GM19463 (cell line): Measurements from ENCODE around the gene CYP4F3.
"Not testable (repeated sequence)": the region's sequence is repeated elsewhere in the genome, so short reads cannot be mapped to it uniquely, and the experiment has no call there.

Source experiments
- ATAC-seq: cut with Tn5 transposase; IDR thresholded peaks from one replicate; pipeline ENCODE4 v1.9.1; 2021; ENCODE audit warnings: mild to moderate bottlenecking, moderate library complexity; ENCODE audit not compliant: unreplicated experiment

Gene CYP4F3

DNA sequence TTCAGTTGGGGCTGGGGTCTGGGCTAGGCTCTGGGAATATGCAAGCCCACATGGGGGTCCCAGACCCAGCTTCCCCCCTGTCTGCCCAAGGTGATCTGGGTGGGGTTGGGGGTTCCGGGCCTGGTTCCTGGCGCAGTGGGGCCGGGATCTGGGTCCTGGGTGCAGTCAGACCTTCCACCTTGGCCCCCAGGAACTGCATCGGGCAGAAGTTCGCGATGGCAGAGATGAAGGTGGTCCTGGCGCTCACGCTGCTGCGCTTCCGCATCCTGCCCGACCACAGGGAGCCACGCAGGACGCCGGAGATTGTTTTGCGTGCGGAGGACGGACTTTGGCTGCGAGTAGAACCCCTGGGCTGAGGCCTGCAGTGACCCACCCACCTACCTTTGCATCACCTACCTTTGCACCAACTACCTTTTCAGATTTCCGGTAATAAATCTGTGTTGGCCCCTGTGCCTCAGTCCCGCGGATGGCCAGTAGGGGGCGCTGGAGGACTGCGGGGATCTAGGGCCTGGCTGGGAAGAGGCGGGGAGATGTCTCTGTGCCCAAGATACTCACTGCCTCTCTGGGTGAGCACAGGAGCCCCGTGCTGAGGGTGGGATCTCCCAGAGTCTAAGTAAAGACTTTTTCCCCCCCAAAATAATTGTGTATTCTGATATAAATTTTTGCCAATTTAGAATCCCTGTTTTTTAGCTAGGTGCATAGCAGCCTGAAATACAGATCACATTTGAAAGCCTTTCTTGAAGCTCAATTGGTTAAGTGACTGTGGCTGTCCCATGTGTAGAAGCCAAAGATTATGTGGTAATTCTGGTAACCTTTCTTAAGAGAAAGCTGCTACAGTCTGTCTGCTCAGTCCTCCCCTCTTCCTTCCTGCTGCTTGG lies 11.5 kb upstream of the CYP4F3 start:
- no peak for ATAC-seq

GRCh38 chr19:15631817-15632216 lies 8.9 kb upstream of the CYP4F3 start:
- ATAC-seq: no peak

GRCh38 chr19:15633082-15633835 lies 7.4 kb upstream of the CYP4F3 start:
- no peak for ATAC-seq

- ATAC-seq: no peak
These were observed 6.6 kb upstream of the CYP4F3 start for GRCh38 chr19:15634105-15634504.

- no peak for ATAC-seq
These were observed 5.5 kb upstream of the CYP4F3 start for GRCh38 chr19:15635016-15635805.

GRCh38 chr19:15636026-15636425 lies 4.7 kb upstream of the CYP4F3 start:
- no peak for ATAC-seq

DNA sequence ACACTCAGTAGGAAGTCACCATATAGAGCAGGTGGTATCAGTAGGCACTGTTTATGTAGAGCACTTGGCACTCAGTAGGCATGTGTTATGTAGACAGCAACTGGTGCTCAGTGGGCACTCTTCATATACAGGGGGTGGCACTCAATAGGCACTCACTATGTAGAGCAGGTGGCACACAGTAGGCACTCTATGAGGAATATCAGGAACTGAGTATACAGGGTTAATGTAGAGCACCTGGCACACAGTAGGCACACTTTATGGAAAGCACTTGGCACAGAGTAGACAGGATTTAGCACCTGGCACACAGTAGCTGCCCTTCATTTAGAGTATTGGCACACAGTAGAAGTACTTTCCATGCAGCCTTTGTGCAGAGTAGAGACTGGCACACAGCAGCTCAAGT lies 1.1 kb upstream of the CYP4F3 start:
- no peak for ATAC-seq

GRCh38 chr19:15640904-15641597 lies 354 bp downstream of the CYP4F3 start:
- ATAC-seq: no peak

DNA sequence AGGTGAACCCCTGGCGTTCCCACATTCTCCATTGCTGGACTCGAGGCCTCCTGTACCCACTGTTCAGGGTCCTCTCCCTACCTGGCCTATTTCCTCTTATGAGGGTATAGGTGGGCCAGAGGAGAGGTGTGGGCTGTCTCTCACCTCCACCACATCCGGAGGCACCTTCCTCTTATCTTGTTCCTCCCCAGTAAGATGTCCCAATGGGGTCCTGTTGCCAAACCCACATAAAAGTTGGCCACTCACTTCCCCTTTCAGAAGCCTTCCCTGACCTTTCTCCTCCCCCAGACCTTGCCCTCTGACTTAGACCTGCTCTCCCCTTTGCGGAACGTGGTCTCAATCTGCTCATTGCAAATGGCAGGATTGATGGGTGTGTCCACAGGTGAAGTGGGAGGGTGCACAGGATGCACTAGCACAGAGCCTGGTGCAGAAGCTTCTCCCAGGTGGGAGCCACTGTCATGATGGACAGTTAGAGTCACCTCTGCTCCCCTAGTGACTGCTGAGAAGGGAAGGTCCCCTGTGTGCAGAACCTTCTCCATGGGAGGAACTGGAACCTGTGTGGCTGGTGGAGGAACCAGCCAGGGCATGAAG lies 1.3 kb downstream of the CYP4F3 start:
- no peak for ATAC-seq

DNA sequence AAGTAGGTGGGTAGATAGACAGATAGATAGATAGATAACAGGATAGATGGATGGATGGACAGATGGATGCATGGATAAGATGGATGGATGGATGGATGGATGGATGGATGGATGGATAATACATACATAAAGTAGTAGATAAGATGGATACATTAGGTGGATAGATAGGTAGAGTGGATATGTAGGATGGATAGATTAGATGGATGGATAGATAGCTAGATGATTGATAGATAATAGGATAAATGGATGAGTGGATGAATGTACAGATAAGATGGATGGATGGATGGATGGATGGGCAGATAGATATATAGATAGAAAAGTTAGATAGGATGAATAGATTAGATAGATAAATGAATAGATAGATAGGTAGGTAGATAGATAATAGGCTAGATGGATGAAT lies 2.1 kb downstream of the CYP4F3 start:
- no peak for ATAC-seq

- no peak for ATAC-seq
These were observed 2.7 kb downstream of the CYP4F3 start for GRCh38 chr19:15643387-15643786.

GRCh38 chr19:15644066-15644741 lies 3.5 kb downstream of the CYP4F3 start:
- no peak for ATAC-seq

DNA sequence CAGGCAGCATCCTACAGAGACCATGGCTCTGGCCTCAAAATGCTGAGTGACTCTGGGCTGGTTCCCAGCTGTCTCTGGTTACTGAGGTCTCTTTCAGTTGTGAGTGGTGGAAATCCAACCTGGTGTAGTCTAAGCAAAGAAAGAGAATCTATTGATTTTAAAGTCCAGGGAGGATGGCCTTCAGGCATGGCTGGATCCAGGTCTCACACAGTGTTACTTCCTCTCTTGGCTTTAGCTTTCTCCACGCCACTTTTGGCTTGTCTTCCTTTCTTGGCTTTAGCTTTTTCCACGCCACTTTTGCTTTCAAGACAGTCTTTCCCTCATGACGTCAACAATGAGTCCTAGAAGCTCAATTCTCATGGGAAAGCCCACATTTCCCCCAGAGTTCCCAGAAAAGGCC lies 4.1 kb downstream of the CYP4F3 start:
- ATAC-seq: no peak

DNA sequence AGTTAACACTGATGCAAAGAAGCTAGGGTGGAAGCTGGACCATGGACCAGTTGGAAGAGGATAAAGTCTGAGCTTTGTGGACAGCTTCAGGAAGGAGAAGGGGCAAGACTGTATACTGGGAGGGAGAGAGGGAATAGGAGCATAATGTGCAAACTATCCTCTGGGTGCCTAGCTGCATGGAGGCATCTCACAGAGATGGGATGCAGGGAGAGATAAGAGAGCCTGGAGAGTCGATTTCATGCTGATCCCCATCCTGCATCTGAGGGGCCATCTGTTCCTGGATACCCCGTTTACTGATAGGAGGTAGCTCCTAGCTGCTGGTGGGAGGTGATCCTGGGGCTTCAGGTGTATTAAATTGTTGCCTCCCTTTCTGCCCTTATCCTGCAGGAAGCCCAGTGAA lies 8.8 kb downstream of the CYP4F3 start:
- no peak for ATAC-seq

- not testable (repeated sequence) for ATAC-seq
These were observed 9.4 kb downstream of the CYP4F3 start for GRCh38 chr19:15650123-15650522.

DNA sequence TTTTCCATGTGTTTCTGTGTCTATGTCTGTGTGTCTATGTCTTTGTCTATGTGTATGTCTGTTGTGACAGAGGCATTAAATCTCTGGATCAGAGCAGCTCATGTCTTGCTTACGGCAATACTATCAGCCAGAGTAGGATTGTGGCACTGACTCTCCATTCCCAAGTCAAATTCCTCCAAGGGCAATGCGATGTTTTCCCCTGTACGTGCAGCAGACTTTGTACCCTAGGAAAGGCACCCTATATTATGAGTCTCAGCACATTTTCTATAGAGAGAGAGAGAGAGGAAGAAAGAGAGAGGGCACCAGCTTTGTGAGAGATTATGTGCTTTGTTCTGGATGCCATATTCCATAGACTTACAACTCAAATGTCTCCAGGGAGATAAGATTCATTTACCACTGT lies 11.1 kb downstream of the CYP4F3 start:
- no peak for ATAC-seq

- no peak for ATAC-seq
These were observed 12.0 kb downstream of the CYP4F3 start for GRCh38 chr19:15652559-15653278.

GRCh38 chr19:15656467-15656866 lies 15.8 kb downstream of the CYP4F3 start:
- no peak for ATAC-seq

- ATAC-seq: no peak
These were observed 22.6 kb downstream of the CYP4F3 start for GRCh38 chr19:15663247-15663646.
